Nucleus accumbens (tissue), 56 donors: ENCODE results near the gene MPP1.

ENCODE experiments used
- DNase-seq, 56 donors: peaks; one replicate each; lab custom pipeline; 2025; lab: John Stamatoyannopoulos, UW

MPP1 gene

GRCh38 chrX:154734061-154734781 is 71.1 kb downstream of the MPP1 start:
- DNase-seq: peak in 15 of 56 donors; percentile 2 to 43 (median 23)

GRCh38 chrX:154733066-154733425 is 72.2 kb downstream of the MPP1 start:
- no peak for DNase-seq

- DNase-seq: no peak
Observed at GRCh38 chrX:154732421-154733065, 72.7 kb downstream of the MPP1 start.

- DNase-seq: no peak
Observed at GRCh38 chrX:154731881-154732280, 73.4 kb downstream of the MPP1 start.

GRCh38 chrX:154731184-154731583 is 74.1 kb downstream of the MPP1 start:
- DNase-seq: no peak

- DNase-seq: no peak
Observed at GRCh38 chrX:154730253-154730891, 74.9 kb downstream of the MPP1 start.

- DNase-seq: no peak
Observed at GRCh38 chrX:154729439-154729838, 75.8 kb downstream of the MPP1 start.
